Kidney (tissue), 14 donors: Measurements from ENCODE around the gene KIF16B. TPM values are rescaled to one million over a fixed set of nuclear protein-coding genes. Genes with fewer than 3 reads are reported as not detected.

Experiments
- DNase-seq, 5 donors: peaks; one replicate each; pipeline ENCODE4 v3.0.0-alpha.2; 2013 to 2020
- FAIRE-seq: peaks from 2 replicates; lab custom pipeline; 2012; peaks lifted over from hg19 to GRCh38; lab: Jason Lieb, UNC
- H3K27ac ChIP-seq, 2 donors: one replicate each; pipeline ENCODE4 v1.7.0; 2013; ENCODE audit warnings: low read depth in 2 of 2, low read length in 2 of 2, inconsistent platforms in 1 of 2
- H3K27me3 ChIP-seq: one replicate; pipeline ENCODE4 v1.7.1; 2013; ENCODE audit warnings: low read length, inconsistent platforms; ENCODE audit not compliant: control insufficient read depth, insufficient read depth
- H3K36me3 ChIP-seq, 3 donors: one replicate each; pipeline versions ENCODE4 v1.7.0 to v1.7.1; 2013; ENCODE audit warnings: low read length in 3 of 3, control low read depth in 1 of 3, inconsistent platforms in 1 of 3; ENCODE audit not compliant: insufficient read depth in 3 of 3, control insufficient read depth in 2 of 3
- H3K4me1 ChIP-seq, 3 donors: one replicate each; pipeline versions ENCODE4 v1.7.0 to v1.7.1; 2013; ENCODE audit warnings: low read length in 3 of 3, inconsistent platforms in 1 of 3, low read depth in 1 of 3; ENCODE audit not compliant: control insufficient read depth in 2 of 3, insufficient read depth in 2 of 3
- H3K4me3 ChIP-seq, 3 donors: one replicate each; pipeline versions ENCODE4 v1.7.0 to v1.8.1; 2013; ENCODE audit warnings: low read length in 3 of 3, control low read depth in 1 of 3, inconsistent platforms in 1 of 3
- H3K9ac ChIP-seq, 3 donors: one replicate each; pipeline versions ENCODE4 v1.7.0 to v1.7.1; 2013; ENCODE audit warnings: low read length in 3 of 3, control low read depth in 1 of 3, inconsistent platforms in 1 of 3
- H3K9me3 ChIP-seq, 3 donors: one replicate each; pipeline versions ENCODE4 v1.7.0 to v1.7.1; 2013; ENCODE audit warnings: low read length in 3 of 3, control low read depth in 1 of 3, inconsistent platforms in 1 of 3; ENCODE audit not compliant: control insufficient read depth in 2 of 3, insufficient read depth in 1 of 3
- CTCF ChIP-seq: IDR thresholded peaks from 3 replicates; pipeline ENCODE4 v1.5.1; 2012; ENCODE audit warnings: mild to moderate bottlenecking, moderate library complexity, borderline replicate concordance; ENCODE audit not compliant: insufficient read depth; ENCODE audit errors: extremely low read depth
- intact Hi-C: fragments of 100-400 bp; cut with DNase I; formaldehyde crosslinking; loops from one replicate; pipeline ENCODE4 v1.11.1; 2022
- polyA plus RNA-seq: library from polyadenylated mRNA; stranded (reverse); fragments of 350-450 nt; fragmentation: Illumina TruSeq; extraction: RNeasy Lipid Tissue Mini Kit (QIAGEN cat#74804); gene quantifications from one replicate; pipeline ENCODE4 v1.2.3, GENCODE V29; 2014; ENCODE audit warnings: low read depth, low replicate concordance; ENCODE audit not compliant: insufficient read depth
- total RNA-seq: library from RNA; stranded (reverse); fragmentation: NEBNext Ultra II Directional; extraction: Animal tissue kit (Norgen Biotek cat#: 25700); gene quantifications from one replicate; pipeline ENCODE4 v1.2.1, GENCODE V29; 2021
- donor health status: control.
- donor health status: control.
- donor health status: control.
- donor health status: control.
- donor health status: control.
- donor health status: DM: yes; HTN: yes; CAD: no.
- donor health status: Normal renal cell carcinoma (clear cell type).

KIF16B gene
- total and polyA plus RNA-seq, 2 donors from 2014 or later, result 15.0 to 19.7 TPM

DNA sequence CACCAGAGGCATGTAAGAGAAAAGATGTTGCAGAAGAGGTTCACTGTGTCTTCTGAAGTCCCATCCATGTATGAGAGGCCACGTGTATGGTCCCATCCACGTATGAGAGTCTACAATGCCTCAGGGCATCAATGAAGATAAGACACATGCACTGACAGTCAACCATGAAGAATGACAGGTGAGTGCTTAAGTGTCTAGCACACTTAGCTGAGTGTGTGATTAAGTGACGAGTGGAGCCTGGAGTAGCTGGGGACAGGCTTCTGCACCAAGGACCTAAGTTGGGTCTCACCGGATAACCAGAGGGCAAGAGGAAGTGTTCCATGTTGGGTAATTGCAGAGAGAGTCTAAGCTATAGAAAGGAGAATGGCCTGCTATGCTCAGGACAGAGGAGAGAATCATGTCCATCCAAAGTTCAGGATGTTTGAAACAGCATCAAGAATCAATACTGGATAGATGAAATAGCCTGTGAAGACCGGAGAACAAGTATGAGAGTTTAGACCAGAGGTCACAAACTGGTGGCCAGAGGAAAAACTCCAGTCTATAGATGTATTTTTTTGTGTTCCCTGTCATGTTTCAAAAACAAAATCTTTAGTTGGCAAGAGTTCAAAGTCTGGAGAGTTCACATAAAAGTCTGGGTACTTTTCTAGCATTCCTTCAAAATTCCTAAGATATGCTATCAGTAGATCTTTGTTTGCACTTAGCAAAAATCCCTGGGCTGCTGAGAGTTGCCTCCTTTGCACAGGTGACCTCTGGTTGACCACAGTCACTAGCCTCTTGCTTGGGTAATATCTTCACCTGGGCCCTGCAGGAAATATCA, 165.8 kb downstream of the KIF16B start:
- peaks cover 0 to 4% (median 0%) of the 10 kb centered on the region in 3 donors for H3K4me1 ChIP-seq
- intact Hi-C loops, result no loop called here
- peaks cover 0 to 18% (median 11%) of the 10 kb centered on the region in 3 donors for H3K36me3 ChIP-seq
- FAIRE-seq, result no peak
- no peak overlapping the region for H3K4me3 ChIP-seq
- no peak for TF ChIP-seq CTCF
- peaks cover 0 to 7% (median 1%) of the 10 kb centered on the region in 3 donors for H3K9me3 ChIP-seq
- no peak overlapping the region for H3K27ac ChIP-seq
- H3K9ac ChIP-seq, result no peak overlapping the region
- no peak for DNase-seq
- no peaks in the 10 kb centered on the region for H3K27me3 ChIP-seq

GRCh38 chr20:16405254-16405653, 168.0 kb downstream of the KIF16B start:
- peaks cover 0 to 4% (median 0%) of the 10 kb centered on the region in 3 donors for H3K4me1 ChIP-seq
- H3K36me3 ChIP-seq, result peaks cover 2 to 20% (median 11%) of the 10 kb centered on the region in 3 donors
- no peak overlapping the region for H3K27ac ChIP-seq
- FAIRE-seq, result no peak
- TF ChIP-seq CTCF, result no peak
- H3K4me3 ChIP-seq, result no peak overlapping the region
- no peaks in the 10 kb centered on the region for H3K9me3 ChIP-seq
- intact Hi-C loops, result no loop called here
- H3K9ac ChIP-seq, result no peak overlapping the region
- DNase-seq, result no peak
- no peaks in the 10 kb centered on the region for H3K27me3 ChIP-seq

- no peak for TF ChIP-seq CTCF
- Histone ChIP-seq H3K9me3 (no peaks in the 10 kb centered on the region), H3K36me3 (peaks cover 2 to 20% (median 11%) of the 10 kb centered on the region in 3 donors), H3K9ac (no peak overlapping the region), H3K27me3 (no peaks in the 10 kb centered on the region), H3K4me3 (no peak overlapping the region), H3K27ac (no peak overlapping the region), H3K4me1 (peaks cover 0 to 4% (median 0%) of the 10 kb centered on the region in 3 donors)
- intact Hi-C loops, result no loop called here
- DNase-seq, result no peak
- no peak for FAIRE-seq
These were observed 168.6 kb downstream of the KIF16B start for GRCh38 chr20:16404640-16405039.
